Stimulated activated CD8-positive, alpha-beta memory T cell treated with anti-CD3 and anti-CD28 coated beads, Interleukin-2, amount 100 ng/mL, for 1 hour (primary cell): Measurements from ENCODE around the gene RBM4B.

Source experiments
- DNase-seq, 2 donors: peaks; one replicate each; pipeline ENCODE4 v3.0.0-alpha.2; 2020; ENCODE audit warnings: low read depth in 2 of 2

Gene RBM4B

DNA sequence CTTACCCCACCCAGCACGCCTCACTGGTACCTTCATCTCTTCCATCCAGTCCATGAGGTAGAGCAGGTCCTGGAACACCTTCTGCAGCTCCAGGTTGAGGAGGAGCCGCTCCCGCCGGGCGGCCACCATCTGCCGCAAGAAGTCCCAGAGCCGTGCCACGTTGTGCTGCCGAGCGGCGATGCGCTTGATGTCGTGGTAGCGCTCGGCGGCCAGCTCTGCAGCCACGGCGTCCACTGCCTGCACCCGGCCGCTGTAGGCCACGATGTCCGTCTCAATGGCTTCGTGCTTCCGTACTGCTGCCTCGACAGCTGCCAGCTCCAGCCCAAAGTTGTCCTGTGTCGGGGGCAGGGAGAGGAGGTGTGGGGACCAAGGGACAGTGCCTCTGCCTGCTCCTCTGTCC is 29.8 kb upstream of the RBM4B start:
- no peak for DNase-seq

- DNase-seq, result no peak
Measured at GRCh38 chr11:66706989-66707388, 29.3 kb upstream of the RBM4B start.

DNA sequence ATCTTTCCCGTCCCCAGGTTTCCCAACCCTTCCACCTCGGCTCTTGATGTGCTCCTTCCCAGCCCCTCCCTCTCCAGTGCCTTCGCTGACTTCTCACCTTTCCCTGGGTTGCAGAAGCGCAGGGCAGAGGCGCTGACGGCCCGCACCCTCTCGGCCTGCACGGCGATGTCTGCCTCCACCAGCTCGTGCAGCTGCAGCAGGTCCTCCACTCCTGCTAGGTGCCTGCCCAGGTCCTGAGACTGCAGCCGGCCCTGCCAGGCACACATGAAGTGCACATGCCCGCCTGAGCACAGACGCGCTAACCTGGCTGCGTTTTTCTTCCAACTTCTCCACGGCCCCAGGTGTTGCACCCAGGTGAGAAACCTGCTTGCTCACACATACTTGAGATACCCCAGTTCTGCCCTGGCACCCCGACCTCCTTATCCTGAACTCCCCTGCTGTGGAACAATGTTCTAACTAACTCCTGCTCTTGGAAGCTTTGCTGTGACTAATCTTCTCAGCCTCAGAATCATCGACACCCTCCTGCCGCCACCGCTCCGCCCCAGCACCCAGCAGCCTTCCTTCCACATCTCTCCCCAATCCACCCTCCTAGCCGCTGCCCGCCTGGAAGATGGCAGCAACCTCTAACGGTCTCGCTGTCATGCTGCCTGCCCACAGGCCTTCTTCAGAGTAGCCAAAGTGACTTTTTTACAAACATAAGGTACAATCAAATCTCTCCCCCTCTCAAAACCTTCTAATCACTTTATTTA is 28.1 kb upstream of the RBM4B start:
- no peak for DNase-seq

- no peak for DNase-seq
Measured at GRCh38 chr11:66704659-66705360, 27.1 kb upstream of the RBM4B start.

DNA sequence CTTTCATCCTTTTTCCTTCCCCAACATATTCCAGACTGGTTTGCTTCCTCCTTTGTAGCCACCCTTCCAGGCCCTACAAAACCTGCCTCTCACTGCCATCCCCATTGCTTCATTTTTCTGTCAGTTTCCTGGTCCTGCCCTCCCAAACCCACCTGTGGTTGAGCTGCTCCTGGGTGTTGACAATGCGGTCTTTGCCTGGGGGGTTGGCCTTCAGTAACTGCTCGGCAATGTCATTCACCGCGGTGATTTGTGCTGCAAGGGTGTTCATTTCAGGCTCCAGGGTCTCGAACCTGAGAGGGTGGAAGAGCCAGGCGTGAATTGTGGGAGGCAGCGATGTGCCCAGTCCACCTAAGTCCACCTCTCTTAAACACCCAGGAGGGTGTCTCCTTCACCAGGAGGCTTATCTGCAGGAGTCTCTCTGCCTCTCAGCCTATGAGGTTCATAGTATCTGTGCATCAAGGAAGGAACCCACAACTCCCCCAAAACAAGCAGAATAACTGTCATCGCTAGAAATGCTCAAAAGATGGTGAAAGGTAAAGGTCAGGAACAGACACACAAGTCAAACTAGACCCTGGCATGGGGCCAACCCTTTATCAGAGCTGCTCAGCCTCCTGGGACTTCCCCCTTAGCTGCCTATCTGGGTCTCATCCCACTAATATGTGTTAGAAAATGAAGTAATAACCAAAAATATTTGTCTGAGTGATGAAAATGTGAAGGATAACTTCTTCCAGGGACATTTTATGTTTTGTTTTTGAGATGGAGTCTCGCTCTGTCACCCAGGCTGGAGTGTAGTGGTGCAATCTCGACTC is 23.9 kb upstream of the RBM4B start:
- no peak for DNase-seq

GRCh38 chr11:66700742-66701141 is 23.1 kb upstream of the RBM4B start:
- DNase-seq, result no peak

DNA sequence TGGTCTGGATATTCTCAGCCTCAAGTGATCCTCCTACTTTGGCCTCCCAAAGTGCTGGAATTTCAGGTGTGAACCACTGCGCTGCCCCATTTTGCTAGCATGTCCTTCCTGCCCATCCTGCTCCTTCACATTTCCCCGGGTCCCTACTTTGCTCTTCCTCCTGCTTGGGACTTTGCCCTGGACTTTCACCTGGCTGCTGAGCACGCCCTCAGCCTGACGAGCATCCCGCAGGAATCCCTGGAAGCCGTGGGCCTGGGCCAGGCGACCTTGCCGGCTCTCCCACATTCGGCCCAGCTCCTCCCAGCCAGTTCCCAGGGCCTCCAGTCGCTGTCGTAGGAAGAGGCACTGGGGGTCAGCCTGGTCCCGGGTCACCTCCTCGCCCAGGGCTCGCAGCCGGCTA is 22.6 kb upstream of the RBM4B start:
- no peak for DNase-seq

DNA sequence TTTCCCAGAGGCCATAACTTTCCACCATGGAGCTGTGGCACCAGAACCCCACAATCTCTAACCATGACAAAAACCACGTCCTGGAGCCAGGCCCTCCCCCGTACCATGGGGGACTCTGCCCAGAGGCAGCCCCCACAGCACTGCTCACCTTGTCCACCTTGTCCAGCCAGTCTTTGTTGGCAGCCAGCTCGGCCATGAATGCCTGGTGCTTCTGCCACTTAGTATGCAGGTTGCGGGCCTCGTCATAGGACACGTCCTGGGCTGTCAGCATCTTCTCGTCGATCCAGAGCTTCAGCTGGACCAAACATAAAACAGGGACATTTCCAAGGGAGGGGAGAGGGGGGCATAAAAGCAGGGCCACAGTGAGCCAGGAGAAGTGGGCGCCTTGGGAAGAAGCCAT is 20.8 kb upstream of the RBM4B start:
- DNase-seq, result no peak

DNA sequence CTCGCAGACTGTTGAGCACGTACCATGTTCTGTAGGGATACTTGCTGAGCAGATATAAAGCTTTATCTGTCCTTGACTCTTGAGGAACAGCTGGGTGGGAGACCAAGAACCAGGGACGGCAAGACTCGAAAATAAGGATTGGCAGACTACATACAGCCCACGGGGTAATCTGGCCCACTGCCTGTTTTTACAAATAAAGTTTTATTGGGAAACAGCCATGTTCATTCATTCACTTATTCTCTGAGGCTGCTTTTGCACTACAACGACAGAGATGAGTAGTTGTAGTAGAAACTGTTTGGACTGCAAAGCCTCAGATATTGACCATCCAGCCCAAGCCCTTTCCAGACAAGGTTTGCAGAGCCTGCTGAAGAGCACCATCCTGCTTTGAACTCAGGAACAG is 20.3 kb upstream of the RBM4B start:
- DNase-seq, result no peak

DNA sequence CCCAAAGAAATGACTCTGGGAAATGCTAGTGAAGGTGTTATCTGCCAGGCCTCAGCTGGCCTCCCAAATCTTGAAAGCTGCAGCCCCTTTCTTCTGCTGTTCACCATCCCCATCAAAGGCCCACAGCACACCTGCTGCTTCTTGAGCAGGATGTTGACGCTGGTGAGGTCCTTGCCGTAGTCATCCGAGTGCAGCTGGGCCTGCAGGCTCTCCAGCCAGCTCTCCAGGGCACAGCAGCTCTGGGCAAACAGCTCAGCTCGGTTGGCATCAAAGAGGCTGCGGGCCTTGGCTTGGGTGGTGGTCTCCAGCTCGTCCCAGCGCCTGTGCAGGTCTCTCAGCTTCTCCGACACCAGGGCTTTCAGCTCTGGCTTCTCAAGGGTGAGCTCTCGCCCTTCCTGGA is 18.5 kb upstream of the RBM4B start:
- no peak for DNase-seq

- peak; percentile 56 to 74 for DNase-seq
Measured at GRCh38 chr11:66694732-66695207, 17.1 kb upstream of the RBM4B start.

GRCh38 chr11:66694056-66694410 is 16.3 kb upstream of the RBM4B start:
- DNase-seq, result no peak

GRCh38 chr11:66693356-66694055 is 15.8 kb upstream of the RBM4B start:
- DNase-seq, result no peak

DNA sequence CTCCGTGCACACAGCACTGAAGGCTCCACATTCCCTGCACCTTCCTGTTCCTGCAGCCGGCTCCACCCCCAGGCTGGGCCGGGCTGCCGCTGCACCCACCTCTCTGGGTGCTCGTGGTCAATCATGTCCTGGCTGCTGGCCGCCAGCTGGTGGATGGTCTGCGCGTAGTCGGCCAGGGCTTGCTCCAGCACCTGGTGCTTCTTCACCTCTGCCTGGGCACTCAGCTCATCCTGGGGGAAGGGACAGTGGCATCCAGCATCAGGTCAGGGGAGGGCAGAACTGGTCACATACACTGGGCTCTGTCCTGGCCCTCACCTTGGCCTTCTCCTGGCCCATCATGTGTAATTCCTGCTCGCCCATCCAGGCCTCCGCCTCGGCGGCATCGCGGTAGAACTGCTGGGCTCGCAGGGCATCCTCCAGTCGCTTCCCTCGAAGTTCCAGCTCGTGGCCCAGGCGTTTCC is 15.2 kb upstream of the RBM4B start:
- DNase-seq, result no peak

DNA sequence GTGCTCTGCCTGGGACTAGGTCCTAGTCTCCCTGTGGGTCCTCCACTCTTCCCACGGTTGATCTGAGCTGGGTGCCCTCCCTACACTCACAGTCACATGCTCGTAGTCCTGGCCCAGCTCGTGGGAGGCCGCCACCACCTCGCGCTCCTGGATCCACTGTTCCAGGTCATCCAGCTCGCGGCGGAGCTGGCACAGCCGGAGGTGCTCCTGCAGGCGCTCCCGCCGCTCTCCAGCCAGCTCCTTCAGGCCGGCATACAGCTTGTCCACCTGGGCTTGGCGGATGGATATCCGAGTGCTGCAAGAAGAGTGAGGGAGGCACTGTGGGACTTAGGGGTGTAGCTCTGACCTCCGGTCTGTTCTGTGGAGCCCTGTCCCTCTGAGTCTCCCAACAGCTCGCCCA is 14.8 kb upstream of the RBM4B start:
- no peak for DNase-seq

DNA sequence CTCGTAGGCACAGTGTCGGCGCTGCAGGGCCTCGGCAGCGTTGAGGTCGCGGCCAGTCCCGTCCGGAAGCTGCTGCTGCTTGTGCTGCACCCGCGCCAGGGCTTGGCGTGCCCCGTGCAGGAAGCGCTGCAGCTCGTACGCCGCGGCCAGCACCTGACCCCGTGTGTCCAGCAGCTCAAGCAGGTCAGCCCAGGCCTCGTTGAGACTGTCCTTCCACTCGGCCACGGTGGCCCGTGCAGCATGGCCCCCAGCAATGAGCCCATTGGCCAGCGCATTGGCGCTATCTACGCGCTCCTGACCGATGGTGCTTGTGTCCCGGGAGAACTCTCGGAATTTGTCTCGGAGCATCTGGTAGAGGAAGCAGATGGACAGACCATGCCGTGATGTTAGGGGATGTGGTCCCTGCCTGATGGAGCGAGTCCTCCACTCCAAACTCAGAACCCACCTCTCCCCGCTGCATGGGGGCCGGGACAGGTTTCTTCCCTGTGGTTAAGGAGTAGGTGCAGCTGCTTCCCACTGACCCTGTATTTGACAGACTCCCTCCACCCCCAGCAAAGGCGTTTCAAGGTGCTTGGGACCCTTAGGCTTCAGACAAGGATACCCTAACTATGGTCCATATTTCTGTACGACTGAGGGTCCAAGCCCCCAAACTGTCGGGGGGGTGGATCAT is 13.8 kb upstream of the RBM4B start:
- no peak for DNase-seq

GRCh38 chr11:66689661-66690590 is 12.2 kb upstream of the RBM4B start:
- no peak for DNase-seq

- no peak for DNase-seq
Measured at GRCh38 chr11:66688561-66689534, 11.2 kb upstream of the RBM4B start.

DNA sequence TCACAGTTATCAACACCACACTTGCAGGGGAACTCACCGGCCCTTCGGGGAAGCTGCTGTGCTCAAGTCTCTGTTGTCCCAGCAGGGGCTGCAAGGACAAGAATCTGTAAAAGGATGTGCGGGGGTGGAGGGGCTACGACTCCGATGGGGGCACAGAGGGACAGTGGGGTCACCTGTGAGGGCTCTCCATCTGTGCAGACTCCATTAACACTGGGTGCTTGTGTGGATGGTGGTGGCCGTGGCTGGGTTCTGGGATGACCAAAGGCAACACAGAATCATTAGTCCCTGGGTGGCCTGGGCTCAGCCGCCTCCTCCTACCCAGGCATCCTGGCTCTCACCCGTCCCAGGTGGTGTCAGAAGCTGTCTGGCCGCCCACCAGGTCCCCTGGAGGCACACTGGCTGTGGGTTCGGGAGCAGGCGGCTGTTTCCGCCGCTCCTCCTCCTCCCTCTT is 10.2 kb upstream of the RBM4B start:
- DNase-seq, result no peak
